ENCODE data around the gene CCDC86.
A peak's percentile ranks its signal among the peaks of the same experiment; 100 is the strongest.

Gene CCDC86

DNA sequence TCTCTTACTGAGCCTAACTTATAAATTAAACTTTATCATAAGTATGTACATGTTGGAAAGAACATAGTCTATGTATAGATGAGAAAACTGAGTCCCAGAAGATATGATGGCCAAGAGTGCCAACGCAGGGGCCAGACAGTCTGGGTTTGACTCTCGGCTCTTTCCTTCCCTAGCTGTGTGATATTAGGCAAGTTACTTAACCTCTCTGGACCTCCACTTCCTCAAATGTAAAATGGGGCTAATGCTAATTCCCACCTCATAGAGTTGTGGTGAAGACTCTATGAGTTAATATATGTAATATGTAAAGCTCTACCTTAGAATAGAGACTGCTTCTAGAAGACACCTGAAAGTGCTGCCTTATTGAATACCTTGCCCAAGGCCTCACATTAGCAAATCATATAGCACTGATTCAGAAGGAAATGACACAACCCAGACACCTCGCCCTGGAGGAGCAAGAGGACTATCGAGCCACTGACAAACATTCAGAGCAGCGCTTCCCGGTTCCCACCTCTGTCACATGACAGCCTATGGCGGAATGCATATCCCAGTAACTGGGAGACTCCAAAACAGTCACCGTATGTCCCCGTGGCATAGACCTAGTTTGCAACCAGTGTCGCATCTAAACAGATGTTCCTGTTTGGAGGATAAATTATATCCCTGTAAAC lies 11.3 kb upstream of the CCDC86 start:
- DNase-seq (ENCODE audit: low read depth in 2 of 2, low spot score in 1 of 2): no peak

DNA sequence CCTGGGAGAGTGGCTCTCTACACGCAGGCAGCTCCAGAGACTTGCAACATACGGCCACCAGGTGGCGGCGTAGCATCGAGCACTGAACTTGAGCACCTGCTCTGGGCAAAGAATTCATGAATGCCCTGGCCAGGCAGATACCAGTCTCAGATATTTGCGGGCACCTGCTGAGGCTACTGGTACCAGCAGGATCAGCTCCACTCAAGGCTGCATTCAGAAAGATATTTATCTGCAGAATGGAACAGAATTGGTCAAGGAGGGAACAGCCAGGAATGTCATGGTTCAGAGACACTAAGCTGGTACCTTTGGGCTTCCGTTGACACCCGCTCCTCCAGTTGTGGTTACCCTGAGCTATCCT lies 10.8 kb upstream of the CCDC86 start:
- peak; percentile 60 to 71 for DNase-seq (ENCODE audit: low read depth in 2 of 2, low spot score in 1 of 2)

DNA sequence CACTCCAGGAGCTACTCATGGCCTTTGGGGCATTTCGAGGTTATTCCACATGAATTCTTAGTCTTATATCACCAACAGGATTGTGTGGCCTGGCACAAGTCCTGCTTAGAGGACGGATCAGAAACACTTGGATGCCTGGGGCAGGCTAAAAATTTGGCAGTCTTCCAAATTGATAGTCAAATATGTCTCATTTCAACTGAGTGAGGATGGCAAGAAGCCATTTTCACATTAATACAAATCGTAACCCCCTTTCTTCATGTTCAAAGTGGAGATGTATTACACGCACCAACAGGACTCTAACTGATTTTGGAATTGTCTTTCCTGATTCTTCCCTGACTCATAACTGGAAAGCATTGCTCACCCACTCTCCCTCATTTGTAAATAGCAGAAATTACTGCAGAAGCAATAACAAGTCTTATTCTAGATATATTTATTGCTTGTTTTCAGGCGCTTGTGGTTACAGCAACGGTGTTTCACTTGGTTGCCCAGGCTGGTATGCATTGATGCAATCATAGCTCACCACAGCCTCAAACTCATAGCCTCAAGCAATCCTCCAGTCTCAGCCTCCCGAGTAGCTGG lies 10.3 kb upstream of the CCDC86 start:
- DNase-seq (ENCODE audit: low read depth in 2 of 2, low spot score in 1 of 2): no peak

DNA sequence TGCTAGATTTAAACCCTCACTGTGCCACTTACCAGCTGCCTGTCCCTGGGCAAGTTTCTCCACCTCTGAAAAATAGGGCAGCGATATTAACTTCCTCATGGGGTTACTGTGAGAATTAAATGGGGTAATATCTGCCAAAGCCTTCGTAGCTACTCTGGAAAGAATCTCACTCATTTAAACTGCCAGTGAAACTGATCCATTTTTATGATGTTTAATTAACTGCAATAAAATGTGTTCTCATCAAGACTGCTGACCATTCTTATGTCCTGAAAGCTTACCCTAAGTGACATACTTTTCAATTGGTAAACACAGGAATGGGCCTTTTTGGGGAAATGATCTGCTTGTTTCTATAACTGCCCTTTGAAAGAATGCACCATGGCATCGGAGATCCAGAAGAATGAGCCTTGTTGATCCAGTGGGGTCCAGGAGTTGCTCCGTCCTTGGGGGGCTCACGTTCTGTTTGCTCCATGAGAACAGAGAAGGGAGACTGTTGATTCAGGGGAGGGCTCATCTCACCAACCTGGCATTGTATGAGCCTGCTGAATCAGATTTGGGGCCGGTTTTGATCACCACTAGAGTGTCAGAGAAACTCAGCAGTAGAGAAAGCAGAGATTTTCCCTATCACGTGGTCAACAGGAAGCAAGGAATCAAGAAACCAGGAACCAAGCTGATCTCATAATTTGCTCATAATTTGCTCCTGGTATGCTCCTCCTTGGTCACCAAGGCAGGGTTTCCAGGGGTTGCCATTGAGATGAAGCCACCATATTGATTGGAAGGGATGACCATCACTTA lies 7.0 kb upstream of the CCDC86 start:
- DNase-seq (ENCODE audit: low read depth in 2 of 2, low spot score in 1 of 2): no peak

DNA sequence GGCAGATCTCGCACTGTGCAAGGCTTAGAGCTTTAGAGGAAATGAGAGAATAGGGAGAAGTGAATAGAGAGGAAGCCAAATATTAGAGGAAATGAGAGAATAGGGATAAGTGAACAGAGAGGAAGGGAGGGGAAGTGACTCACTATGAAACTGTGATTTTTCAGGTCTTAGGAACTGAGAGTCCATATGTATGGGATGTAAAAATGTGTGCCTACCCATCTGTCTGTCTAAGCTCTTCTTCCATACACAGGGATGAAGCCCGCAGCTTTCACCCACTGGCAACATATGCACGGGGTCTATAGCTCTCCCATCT lies 6.4 kb upstream of the CCDC86 start:
- no peak for DNase-seq (ENCODE audit: low read depth in 2 of 2, low spot score in 1 of 2)

DNA sequence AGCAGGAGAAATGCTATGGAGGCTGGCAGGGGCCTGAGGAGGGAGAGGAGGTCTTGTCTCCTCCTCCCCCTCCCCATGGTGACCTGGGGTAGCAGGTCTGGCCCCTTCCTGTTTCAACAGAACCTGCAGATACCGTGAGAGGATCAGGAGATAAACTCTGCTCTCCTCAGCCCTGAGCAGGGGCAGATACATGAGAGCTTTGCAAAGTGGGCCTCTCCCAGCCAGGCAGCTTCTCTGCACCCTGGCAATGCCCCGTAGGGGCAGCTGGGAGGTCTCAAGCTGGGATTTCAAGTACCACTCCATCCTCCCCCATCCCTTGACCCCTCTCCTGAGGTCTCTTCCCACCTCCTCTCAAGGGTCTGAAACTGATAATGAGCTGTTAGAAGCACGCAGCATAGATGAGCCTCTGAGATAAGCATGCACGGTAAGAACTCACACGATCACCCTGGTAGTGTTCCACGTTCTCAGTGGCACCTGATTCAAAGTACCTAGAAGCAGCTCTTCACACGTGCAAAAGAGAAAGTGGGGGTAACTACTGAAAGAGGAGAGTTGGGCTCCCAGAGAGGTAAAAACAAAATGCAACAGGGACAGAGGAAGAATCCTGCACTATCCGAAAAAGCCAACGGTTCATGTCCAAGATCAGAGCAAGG lies 4.9 kb upstream of the CCDC86 start:
- DNase-seq (ENCODE audit: low read depth in 2 of 2, low spot score in 1 of 2): no peak

DNA sequence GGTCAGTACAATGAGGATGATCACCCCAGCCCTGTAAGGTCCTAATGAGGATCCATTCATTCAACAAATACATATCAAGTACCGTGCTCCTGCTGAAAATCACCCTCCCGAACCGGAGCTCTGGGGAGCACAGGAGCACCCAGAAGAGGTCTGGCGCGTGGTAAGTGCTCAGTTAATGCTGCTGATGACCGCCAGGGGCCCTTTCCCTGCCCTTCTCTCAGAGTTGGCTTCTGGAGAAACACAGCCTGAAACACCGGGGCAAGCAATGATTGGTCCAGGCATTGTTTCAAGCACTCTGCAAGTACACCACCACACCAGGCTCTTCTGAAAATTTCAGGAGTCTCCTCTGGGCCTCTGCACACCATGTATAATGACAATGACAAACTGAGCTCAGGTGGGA lies 3.8 kb upstream of the CCDC86 start:
- DNase-seq (ENCODE audit: low read depth in 2 of 2, low spot score in 1 of 2): no peak

DNA sequence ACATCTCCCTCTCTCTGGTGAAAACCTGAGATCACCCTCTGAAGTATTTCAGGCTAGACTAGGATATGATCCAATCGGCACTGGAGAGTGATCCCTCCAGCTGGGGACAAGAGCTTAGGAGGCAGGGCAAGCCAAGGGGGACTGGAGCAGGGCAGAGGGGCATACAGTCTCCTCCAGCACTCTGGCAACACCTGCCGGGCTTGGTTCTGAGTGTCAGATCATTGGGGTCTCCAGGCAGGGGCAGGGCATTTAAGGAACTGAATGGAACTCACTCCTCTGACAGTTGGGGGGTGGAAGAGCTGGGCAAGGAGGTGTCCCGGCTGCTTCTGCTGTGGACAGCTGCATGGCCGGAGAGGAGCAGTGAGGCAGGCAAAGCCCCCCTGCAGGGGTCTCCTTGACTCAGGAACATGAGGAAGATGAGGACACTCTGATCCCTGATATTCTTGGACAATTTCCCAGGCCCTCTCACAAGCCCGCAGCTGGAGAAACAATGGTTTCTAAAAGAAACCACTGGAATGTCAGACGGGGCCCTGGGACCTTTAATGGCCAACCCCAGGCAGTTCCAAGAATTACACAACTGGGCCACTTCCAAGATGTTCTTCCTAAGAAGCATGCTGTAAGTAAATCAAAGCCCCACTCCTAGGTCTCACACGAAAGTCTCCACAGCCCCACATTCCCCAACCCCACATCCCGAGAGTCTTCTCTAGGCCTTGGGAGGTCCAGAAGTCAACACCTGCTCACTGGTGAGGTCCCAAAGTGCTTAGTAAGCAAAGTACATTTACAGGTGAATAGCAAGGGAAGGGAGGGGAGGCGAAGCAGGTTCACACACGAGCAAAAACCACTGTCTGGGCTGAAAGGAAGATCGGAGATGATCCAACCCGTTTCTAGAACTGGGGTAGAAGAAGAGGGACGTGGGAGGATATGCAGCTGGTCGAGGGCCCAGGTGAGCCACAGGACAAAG lies 1.2 kb upstream of the CCDC86 start:
- DNase-seq (ENCODE audit: low read depth in 2 of 2, low spot score in 1 of 2): no peak

DNA sequence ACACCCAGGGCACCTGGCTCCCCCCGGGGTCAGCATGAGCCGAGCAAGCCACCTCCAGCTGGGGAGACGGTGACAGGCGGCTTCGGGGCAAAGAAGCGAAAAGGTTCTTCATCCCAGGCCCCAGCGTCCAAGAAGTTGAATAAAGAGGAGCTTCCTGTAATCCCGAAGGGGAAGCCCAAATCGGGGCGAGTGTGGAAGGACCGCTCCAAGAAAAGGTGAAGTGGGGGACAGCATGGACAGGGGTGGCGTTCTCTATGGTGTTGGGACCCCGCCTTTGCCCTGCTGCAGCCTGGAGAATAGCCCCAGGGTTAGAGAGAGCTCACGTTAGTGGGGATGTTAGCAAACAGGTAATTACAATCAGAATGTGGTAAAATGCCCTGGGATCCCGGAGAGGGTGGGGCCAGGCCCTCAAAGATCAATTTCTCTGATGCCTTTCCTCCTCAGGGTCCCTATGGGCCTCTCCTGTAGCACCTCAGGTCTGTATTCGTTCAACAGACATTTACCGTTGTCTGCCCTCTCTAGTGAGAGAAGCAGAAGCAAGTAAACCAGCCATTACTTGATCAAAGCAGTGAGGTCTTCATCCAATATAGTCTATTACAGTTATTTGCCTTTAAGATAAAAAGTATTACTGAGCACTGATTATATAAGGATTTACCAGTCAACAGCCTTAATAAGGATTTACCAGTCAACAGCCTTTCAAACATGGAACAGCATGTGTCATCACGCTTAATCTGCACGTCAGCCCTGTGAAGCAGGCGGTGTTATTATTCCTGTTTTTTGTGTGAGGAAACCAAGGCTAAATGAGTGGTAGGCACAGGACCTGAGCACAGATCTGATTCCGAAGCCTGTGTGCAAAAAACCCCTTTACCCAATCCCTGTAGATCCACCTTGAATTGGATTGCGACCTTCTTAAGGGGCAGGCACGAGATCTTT lies 1.0 kb downstream of the CCDC86 start:
- DNase-seq (ENCODE audit: low read depth in 2 of 2, low spot score in 1 of 2): no peak

DNA sequence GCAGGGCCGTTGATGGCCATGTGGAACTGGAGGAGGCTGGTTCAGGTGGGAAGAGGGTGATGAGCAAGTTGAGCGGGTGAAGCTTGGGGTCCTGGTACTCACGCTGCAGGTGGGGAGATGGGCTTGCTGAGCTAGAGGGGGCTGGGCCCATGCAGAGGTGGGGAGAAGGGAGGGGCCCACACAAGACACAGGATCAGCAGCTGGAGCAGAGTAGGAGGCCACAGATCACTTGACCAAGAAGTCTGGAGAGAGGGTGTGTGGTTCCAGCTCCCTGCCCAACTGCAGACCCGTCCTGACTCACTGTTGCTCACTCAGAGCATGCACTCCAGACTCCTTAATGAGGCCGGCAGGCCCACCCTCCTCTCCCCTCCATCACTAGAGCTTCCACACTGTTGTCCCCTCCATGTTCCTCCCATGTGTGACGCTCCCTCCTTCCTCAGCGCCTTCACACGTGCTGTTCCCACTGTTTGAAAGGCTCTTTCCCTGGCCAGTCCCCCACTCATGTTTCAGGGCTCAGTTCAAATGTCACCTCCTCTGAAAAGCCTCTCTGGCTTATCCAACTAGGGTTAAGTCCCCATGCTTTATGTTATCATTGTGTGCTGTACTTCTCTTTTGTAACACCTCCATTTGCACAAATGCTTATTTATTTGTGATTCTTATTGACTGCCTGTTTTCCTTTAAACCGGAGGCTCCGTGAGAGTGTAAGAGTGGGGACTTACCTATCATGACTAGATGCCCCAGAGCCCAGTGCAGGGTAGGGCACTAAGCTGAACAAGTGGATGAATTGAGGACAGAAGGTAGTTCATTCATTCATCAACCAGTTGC lies 2.3 kb downstream of the CCDC86 start:
- DNase-seq (ENCODE audit: low read depth in 2 of 2, low spot score in 1 of 2): no peak

DNA sequence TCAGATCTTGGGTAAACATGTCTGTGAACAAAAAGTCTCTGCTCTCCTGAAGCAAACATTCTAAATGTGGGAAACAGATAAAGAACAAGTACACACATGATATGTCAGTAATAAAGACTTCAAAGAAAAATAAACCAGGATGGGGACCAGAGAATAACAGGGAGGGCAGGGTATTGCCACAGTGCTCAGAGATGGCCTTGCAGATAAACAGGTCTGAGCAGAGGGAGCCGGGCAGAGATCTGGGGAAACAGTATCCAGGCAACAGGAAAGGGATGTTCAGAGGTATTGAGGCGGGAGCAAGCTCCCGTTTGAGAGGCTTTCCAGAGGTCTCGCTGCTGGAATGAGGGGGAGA lies 2.9 kb downstream of the CCDC86 start:
- no peak for DNase-seq (ENCODE audit: low read depth in 2 of 2, low spot score in 1 of 2)

DNA sequence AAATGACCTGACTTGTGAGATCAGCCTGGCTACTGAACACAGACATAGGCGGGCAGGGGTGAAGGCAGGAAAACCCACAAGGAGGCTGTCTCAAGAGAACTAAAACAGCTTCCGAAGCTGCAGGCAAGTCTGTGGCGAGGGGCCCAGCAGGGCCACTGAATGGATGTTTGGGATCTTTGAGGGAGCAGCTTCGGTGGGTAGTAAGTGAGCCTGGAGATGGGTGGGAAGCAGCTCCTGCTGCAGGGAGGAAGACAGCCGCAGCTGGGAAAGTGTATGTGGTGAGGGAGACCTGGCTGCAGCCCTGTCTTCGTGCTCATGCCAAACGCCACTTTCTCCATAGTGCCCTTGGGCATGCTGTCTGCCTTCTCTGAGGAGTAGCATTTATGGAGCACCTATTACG lies 3.4 kb downstream of the CCDC86 start:
- no peak for DNase-seq (ENCODE audit: low read depth in 2 of 2, low spot score in 1 of 2)

DNA sequence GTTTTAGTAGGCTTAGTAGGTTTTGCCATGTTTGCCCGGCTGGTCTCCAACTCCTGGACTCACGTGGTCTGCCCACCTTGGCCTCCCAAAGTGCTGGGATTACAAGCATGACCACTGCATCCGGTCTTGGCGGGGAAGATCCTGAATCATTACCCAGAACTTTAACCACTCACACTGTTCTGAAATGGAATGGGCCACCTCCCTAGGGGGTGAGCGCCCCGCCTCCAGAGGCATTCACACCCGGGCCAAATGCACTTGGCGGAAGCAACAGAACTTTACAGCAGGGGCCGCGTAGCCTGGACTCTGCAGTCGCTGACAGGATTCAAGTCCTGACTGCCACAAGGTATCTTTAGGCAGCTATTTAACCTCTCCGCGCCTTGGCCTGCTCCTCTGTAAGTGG lies 5.4 kb downstream of the CCDC86 start:
- DNase-seq (ENCODE audit: low read depth in 2 of 2, low spot score in 1 of 2): no peak

DNA sequence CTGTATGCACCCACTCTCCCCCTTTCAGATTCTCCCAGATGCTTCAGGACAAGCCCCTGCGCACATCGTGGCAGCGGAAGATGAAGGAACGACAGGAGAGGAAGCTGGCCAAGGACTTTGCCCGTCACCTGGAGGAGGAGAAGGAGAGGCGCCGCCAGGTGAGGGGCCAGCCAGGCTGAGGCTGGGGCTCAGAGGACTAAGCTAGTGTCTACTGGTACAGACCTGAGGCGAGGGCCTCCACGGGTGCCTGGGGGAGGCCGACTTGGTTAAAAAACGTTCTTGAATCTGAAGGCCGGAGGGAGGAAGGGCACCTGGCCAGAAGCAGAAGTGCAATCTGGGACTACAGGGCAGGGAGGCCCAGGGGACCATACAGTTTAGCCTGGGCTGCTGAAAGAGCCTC lies 6.0 kb downstream of the CCDC86 start:
- DNase-seq (ENCODE audit: low read depth in 2 of 2, low spot score in 1 of 2): no peak

DNA sequence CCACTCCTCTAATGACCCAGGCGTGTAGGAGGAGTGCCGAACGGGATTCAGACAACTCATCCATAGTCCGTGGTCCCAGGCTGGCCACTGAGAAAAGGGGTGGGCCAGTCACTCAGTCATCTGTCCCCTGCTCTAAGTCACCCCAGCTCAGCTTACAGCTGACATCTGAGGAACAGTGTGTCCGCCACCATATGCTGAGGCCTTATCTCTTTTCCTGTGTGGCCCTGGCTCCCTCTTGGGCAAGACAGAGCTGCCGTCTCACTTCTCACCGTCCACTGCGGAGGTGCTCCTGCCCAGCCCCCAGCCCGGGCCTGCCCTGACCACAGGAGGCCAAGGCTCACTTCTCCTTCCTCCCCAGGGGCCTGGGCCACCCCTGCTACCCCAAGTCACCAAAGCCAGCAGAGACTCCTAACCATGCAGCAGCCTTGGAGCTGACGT lies 6.8 kb downstream of the CCDC86 start:
- DNase-seq (ENCODE audit: low read depth in 2 of 2, low spot score in 1 of 2): no peak

DNA sequence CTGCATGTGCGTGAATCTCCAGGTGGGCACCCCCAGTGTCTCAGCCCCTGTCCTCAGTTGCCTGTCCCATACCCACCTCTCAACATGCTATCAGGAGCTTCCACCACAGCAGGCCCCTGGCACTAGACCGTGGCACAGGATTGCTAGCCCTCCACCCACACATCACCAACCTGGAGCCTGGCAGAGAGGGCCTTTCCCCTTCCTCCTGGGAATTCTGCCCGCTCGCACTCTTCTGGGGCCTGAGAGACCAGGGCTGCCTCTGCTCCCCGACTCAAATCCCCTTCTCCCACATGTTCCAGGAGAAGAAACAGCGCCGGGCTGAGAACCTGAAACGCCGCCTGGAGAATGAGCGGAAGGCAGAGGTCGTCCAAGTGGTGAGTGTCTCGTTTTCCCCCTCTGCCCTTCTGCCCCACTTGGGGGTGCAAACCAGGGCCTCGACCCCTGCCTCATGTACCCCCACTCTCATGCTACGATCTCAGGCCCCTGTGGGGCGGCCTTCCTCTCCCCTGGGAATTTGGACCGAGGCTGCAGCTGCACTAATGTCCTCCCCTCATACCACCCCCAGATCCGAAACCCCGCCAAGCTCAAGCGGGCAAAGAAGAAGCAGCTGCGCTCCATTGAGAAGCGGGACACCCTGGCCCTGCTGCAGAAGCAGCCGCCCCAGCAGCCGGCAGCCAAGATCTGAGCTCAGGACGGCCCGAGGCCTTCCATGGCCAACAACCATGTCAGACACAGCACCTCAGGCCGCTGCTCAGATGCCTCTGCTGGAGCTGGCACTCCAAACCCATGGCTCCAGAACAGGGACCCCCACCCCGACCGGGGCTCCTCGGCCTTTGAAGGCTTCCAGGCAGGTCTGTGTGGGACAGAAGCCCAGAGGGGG lies 8.0 kb downstream of the CCDC86 start:
- no peak for DNase-seq (ENCODE audit: low read depth in 2 of 2, low spot score in 1 of 2)

DNA sequence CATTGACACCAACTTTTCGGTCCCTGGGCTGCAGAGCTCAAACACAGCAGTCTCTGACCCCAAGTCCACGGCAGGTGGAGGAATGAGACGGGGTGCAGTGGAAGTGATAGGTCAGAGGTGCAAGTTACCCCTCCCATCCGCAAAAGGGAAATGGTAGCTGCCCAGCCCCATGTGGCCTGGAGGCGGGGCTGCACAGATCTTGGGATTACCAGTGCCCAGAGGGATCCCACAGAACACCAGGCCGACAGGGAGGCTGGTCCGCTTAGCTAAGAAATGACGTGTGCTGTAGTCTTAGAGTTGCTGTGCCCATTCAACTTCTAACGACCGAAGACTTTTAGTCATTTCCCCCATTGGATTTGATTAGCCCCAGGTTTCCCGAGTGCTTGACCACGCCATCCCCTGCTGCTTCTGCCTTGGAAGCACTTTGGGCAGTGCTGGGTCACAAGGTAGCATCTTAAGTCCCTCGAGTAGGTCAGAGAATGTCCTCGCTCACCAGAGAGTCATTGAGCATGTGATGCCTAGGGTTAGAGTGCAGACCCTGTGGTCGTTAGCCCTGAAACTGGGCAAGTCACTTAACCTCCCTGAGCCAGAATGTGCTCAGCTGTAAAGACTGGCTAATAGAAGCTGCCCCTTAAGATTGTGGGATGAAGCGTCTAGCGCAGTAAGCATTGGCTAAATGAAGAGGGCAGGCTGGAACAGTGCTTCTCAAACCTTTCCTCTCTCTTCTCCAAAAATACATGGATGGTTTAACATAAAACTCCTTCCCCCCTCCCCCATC lies 9.6 kb downstream of the CCDC86 start:
- no peak for DNase-seq (ENCODE audit: low read depth in 2 of 2, low spot score in 1 of 2)
